Neural crest cell (in vitro differentiated cells): ENCODE results near the gene FBN2. TPM values are rescaled to one million over a fixed set of nuclear protein-coding genes. Genes with fewer than 3 reads are reported as not detected.
A peak's percentile ranks its signal among the peaks of the same experiment; 100 is the strongest.

Source experiments
- DNase-seq: peaks from one replicate; pipeline ENCODE4 v3.0.0; 2021; ENCODE audit warnings: low read depth, mixed read lengths, low spot score
- H3K27ac Mint-ChIP-seq: one replicate; pipeline ENCODE4 v1.8.0; 2021; ENCODE audit warnings: mild to moderate bottlenecking, mixed read lengths; ENCODE audit not compliant: unreplicated experiment
- H3K27me3 Mint-ChIP-seq: 2 replicates; pipeline ENCODE4 v1.8.0; 2021; ENCODE audit warnings: low read depth, mild to moderate bottlenecking, mixed read lengths
- H3K36me3 Mint-ChIP-seq: 2 replicates; pipeline ENCODE4 v1.8.0; 2021; ENCODE audit warnings: low read depth, mild to moderate bottlenecking, mixed read lengths
- H3K4me1 Mint-ChIP-seq: 2 replicates; pipeline ENCODE4 v1.8.0; 2021; ENCODE audit warnings: mixed read lengths
- H3K4me3 Mint-ChIP-seq: one replicate; pipeline ENCODE4 v1.8.0; 2021; ENCODE audit warnings: mild to moderate bottlenecking, mixed read lengths
- H3K9me3 Mint-ChIP-seq: 2 replicates; pipeline ENCODE4 v1.8.0; 2021; ENCODE audit warnings: mixed read lengths
- total RNA-seq: library from RNA; stranded (reverse); gene quantifications from 2 replicates; pipeline ENCODE4 v1.2.1, GENCODE V29; 2021
- TF ChIP-seq, protein P1 (sequence below): fragments of 200-600 bp; sonication (generic); conservative IDR thresholded peaks from 2 replicates; pipeline ENCODE4 v1.5.0; 2021; ENCODE audit warnings: antibody characterized with exemption, mild to moderate bottlenecking

Gene FBN2
- total RNA-seq, 1 donor from 2014 or later: 58.3 TPM

DNA sequence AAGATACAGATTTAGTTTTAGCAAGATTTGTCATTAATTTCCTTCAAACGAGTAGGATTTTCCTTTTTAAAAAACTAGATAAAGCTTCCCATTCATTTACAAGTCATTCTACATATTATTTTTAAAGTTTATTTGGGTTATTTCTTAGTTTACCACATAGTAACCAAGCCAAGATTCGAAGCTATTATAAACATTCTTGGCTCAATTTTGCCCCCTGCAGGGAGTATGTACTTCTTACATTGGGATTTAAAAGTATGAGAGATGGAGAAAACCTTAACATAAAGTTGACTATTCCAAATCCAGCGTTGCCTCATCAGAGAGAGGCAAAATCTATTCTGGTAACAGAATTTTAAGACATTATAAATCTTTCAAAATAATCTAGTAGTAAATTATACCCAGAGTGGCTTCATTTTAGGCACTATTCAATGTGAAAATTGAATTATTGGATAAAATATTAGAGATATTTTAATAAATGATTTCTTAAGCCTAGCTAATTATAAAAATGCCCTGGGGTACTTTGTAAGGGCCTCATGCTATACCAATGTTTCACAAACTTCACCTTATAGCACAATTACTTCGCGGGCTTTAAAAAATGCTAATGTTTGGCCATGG lies 39.1 kb downstream of the FBN2 start:
- peaks cover 4% of the 10 kb centered on the region for H3K4me1 Mint-ChIP-seq
- no peaks in the 10 kb centered on the region for H3K27me3 Mint-ChIP-seq
- H3K4me3 Mint-ChIP-seq: no peak overlapping the region
- DNase-seq: no peak
- peaks cover 21% of the 10 kb centered on the region for H3K36me3 Mint-ChIP-seq
- no peak overlapping the region for H3K27ac Mint-ChIP-seq
- H3K9me3 Mint-ChIP-seq: peaks cover 8% of the 10 kb centered on the region
- TF ChIP-seq, protein P1, sequence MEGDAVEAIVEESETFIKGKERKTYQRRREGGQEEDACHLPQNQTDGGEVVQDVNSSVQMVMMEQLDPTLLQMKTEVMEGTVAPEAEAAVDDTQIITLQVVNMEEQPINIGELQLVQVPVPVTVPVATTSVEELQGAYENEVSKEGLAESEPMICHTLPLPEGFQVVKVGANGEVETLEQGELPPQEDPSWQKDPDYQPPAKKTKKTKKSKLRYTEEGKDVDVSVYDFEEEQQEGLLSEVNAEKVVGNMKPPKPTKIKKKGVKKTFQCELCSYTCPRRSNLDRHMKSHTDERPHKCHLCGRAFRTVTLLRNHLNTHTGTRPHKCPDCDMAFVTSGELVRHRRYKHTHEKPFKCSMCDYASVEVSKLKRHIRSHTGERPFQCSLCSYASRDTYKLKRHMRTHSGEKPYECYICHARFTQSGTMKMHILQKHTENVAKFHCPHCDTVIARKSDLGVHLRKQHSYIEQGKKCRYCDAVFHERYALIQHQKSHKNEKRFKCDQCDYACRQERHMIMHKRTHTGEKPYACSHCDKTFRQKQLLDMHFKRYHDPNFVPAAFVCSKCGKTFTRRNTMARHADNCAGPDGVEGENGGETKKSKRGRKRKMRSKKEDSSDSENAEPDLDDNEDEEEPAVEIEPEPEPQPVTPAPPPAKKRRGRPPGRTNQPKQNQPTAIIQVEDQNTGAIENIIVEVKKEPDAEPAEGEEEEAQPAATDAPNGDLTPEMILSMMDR: peak; percentile 71

DNA sequence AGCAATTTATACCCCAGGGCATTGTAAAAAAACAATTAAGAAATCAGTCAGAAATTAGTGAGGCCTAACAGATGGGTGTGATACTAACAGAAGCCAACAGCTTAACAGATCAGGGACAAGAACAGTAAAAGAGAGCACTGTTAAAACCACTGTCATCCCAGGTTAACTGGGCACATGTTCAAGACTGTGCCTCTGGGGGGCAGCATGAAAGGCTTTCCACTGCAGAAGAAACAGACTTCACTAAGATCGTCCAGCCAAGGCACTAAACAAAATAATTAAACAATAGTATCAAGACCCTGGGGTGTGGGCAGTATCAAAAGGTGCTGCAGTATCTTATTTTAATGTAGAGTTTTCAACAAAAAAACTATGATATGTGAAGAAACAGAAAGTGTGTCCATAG lies 43.5 kb downstream of the FBN2 start:
- Mint-ChIP-seq H3K4me1 (peaks cover 14% of the 10 kb centered on the region), H3K36me3 (peaks cover 10% of the 10 kb centered on the region), H3K9me3 (no peaks in the 10 kb centered on the region), H3K27me3 (no peaks in the 10 kb centered on the region), H3K4me3 (no peak overlapping the region), H3K27ac (no peak overlapping the region)
- DNase-seq: no peak
- TF ChIP-seq, protein P1: peak; percentile 25

DNA sequence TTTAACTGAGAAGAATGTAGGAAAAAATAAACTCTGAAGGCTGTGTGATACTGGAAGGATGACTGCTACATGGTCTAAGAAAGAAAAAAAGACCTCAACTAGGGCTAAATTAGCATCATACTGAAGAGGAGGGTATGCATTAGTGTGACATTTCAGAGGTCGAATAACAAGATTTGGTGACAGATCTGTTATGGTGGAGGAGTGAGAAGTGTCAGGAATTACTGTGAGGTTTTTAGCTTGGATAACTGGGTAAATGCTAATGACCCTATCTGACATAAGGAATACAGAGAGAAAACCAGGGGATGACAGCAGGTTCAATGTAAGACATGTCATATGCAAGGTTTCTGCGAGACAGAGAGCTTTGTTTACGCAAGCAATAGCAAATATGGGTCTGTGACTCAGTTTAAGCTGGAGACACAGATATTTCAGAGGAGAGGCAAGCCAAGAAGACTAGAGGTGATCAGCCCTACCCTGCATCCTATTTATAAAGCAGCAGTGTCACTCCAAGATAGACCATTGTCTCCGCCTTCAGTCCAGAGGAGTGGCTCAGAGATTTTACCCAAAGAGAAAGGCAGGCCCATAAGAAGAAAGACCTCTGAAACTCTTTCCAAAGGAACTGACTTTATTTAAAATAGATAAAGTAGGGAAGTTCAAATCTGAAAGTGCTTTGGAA lies 44.3 kb downstream of the FBN2 start:
- Mint-ChIP-seq H3K27ac (no peak overlapping the region), H3K4me1 (peaks cover 14% of the 10 kb centered on the region), H3K9me3 (no peaks in the 10 kb centered on the region), H3K4me3 (no peak overlapping the region), H3K36me3 (peaks cover 10% of the 10 kb centered on the region), H3K27me3 (no peaks in the 10 kb centered on the region)
- TF ChIP-seq, protein P1: no peak
- DNase-seq: no peak

DNA sequence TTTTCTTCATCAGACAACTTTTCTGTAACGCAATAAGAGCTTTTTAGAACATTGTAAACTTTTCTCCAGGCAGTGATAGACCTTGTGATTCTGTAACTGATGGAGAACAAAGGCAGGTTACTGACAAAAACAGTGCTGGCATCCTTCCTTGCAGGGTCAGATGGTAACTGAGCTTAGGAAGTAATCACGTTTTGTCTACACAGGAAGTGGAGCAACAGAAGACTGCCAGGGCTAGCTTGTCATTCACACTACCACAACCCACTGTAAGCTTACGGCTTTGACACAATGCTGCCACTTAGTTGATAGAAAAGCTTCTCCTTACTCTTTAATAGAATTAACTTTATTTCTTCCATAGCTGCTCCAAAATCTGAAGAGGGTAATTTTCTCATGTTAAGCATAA lies 46.8 kb downstream of the FBN2 start:
- no peak overlapping the region for H3K4me3 Mint-ChIP-seq
- peaks cover 14% of the 10 kb centered on the region for H3K4me1 Mint-ChIP-seq
- peak overlapping the region; percentile 74 for H3K27ac Mint-ChIP-seq
- H3K9me3 Mint-ChIP-seq: no peaks in the 10 kb centered on the region
- no peak for DNase-seq
- peaks cover 10% of the 10 kb centered on the region for H3K36me3 Mint-ChIP-seq
- TF ChIP-seq, protein P1: no peak
- no peaks in the 10 kb centered on the region for H3K27me3 Mint-ChIP-seq

DNA sequence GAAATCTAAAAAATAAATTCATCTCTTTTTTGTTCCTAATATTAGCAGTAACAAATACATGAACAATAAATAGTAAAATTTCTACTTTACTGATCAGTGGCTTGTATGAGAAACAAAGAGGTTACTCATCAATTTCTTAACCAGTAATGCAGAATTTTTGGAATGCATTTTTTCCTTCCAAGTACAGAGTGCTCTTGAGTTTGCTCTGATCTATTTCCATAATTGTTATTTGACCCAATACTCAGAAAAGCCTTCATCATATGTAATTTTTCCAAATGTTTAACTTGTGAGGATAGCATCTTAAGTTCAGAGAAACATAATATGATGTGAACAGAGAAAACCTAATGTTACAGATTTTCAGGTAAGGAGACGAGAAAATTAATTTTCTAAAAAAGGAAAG lies 47.3 kb downstream of the FBN2 start:
- H3K4me1 Mint-ChIP-seq: peaks cover 14% of the 10 kb centered on the region
- peaks cover 10% of the 10 kb centered on the region for H3K36me3 Mint-ChIP-seq
- DNase-seq: no peak
- TF ChIP-seq, protein P1: no peak
- H3K9me3 Mint-ChIP-seq: no peaks in the 10 kb centered on the region
- no peak overlapping the region for H3K4me3 Mint-ChIP-seq
- no peak overlapping the region for H3K27ac Mint-ChIP-seq
- no peaks in the 10 kb centered on the region for H3K27me3 Mint-ChIP-seq
